HG03457 (cell line): Measurements from ENCODE around the gene GUCA1C.

Experiments used
- ATAC-seq: cut with Tn5 transposase; IDR thresholded peaks from one replicate; pipeline ENCODE4 v1.9.1; 2021; ENCODE audit warnings: moderate number of reproducible peaks; ENCODE audit not compliant: unreplicated experiment

The GUCA1C gene

GRCh38 chr3:108953700-108954099, at the start of gene GUCA1C:
TSS of gene GUCA1C (minus strand) at chr3:108953879. CDS start at chr3:108953762, 117 bp downstream.
- no peak for ATAC-seq

- ATAC-seq: no peak
These were observed 44.8 kb upstream of the GUCA1C start for GRCh38 chr3:108998436-108998835.

- no peak for ATAC-seq
These were observed 32.2 kb upstream of the GUCA1C start for GRCh38 chr3:108985844-108986243.

DNA sequence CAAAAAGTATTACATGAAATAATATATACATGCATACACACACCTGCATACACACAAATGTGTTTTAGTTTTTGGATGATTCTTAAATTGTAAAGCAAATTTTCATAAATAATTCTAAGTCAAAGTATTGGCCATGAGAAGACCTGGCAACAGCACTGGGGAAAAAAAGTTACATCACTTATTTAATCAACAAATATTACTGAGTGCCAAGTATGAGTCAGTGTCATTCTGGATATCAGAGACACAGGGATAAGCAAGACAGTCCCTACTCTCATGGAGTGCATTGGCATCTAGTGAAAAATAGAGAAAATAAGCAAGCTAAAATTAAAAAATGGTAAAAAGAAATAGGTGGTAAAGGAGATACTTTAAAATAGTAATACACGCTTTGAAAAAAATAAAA, 29.4 kb upstream of the GUCA1C start:
- no peak for ATAC-seq

DNA sequence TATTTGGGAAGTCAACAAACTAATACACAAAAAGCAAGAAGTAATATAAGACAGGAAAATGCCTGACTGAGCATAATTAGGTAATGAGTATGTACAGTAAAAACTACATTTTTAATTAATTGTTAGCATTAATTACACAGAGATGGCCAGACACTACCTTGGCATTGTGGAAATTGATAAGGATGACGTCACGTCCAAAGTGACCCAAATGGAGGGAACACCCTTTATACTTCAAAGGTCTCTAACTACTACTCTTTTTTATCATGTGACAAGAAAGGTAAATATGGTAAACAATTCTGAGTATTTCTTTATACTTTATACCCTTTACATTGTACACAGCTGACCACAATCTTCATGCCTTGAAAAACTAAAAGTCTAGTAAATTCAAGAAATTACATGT, 22.4 kb upstream of the GUCA1C start:
- no peak for ATAC-seq

DNA sequence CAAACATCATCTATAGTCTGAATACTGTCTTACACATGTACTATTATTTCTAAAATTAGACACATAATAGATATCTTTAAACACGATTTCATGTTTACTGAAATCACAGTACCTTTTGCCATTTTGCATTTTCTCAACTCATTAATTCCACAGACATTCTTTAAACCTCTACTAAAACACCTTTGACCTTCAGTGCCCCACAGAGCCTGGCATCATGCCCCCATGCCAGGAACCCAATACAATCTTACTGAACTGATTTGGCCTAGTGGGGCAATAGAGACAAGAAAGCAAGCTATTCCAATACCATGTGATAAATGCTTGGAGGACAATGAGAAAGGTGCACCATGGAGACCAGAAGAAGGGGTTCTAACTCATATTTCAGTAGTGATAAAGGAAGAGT, 19.3 kb upstream of the GUCA1C start:
- ATAC-seq: no peak

DNA sequence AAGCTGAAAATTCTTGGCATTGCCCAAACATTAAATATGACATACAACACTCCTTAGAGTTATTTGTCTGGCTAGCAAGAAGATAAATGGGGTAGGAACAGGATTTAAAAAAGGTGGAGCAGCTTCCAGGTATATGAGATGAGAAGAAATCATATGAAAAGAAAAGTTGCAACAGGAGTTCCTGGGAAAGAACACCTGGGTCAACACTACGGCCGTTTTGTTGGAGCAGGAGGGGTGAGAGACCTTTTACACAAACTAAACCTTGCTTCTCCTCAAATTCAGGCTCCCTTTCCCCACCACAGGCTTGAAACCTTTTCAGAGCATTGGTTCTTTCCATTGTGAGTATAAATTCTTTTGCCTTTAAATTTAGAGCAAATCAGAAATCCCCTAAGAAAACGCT, 18.8 kb upstream of the GUCA1C start:
- ATAC-seq: no peak

DNA sequence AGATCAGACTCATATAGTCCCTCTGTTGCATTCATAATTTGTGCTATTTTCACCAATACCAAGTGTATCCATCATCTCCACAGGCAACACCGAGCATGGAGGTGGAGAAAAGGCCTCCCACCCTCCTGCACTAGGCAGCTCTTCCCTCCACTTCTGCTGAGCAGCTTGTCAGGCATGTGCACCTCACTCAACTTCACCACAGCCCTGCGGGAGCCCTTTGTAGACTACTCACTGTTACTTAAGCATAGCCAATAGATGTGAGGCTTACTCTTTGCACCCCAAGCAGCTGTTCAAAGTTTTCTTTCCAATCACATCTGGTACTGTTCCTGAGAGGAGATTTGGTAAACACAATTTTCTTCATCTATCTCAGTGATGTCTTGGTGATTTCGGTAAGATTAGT, 16.9 kb upstream of the GUCA1C start:
- no peak for ATAC-seq

DNA sequence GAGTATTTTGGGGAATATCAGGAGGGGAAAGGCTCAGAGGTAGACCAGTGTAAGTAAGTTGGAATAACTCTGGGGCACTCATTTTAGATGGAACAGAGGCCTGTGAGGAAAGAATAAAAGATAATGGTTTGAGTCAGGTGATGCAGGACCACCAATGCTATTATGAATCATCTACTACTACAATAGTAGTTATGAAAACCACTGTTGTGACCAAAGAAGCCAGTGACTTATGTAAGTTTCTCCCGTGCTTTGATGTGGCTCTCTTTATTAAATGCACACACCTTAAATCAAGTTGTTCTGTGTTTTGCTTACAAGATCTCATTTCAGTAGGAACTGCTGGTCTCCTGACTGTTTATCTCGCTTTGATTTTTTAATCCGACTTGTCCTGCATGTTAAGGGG, 13.1 kb upstream of the GUCA1C start:
- ATAC-seq: no peak

- ATAC-seq: no peak
These were observed 5.3 kb upstream of the GUCA1C start for GRCh38 chr3:108959017-108959416.

- no peak for ATAC-seq
These were observed 469 bp downstream of the GUCA1C start for GRCh38 chr3:108953210-108953609.

GRCh38 chr3:108951820-108952501, 1.7 kb downstream of the GUCA1C start:
- no peak for ATAC-seq

GRCh38 chr3:108947855-108948254, 5.8 kb downstream of the GUCA1C start:
- ATAC-seq: no peak

- no peak for ATAC-seq
These were observed 7.1 kb downstream of the GUCA1C start for GRCh38 chr3:108946292-108947285.

GRCh38 chr3:108940568-108941263, 13.0 kb downstream of the GUCA1C start:
- ATAC-seq: no peak

- no peak for ATAC-seq
These were observed 13.5 kb downstream of the GUCA1C start for GRCh38 chr3:108940166-108940565.

DNA sequence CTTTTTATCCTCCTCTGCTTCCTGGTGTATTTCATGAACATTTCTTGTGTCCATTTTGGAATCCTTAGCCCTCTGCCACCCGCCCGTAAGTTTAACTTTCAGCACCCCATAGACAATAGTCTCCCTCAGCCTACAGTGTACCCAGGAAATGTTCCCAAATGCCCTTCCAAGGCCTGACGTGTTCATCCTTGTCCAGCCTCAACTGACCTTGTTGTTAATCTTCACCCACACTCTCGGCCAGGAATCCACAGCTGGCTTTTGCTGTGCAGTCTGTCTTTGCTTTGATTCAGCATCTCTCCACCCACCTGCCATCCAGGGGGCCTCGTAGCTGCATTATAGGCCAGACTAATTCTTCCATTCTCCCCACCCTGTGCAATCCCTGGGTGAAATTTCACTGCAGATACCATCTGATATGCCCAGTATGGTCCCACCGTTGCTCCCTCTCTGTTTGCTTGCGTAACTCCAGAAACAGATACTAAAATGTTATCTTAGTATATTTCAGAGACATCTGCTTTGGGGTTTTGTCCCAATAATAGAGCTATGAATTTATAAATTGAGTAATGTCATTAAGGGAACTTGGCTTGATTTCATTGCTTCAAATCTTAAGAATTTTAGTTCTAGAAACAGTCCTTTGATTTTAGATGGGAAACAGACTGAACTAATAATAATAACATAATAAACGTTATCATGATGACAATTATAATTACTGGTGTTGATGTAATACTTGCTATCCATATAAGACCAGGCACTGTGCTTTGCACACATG, 16.6 kb downstream of the GUCA1C start:
- ATAC-seq: no peak

DNA sequence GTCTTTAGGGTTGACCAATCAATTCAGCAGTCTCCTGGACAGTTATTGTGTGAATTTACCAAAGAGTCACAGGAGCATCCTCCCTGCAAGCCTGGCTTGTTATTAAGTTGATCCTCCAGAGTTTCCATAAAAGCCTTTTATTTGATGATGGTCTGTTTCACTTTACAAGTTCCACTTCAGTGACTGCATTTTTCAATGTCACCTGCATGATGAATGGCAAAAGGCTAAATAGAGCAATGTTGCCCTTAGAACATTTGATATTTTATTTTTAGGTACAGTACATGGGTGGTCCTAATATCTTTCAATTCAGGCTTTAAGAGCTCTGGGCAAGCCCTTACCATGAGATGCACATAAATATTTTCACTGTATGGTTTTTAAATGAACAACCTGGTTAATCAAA, 22.6 kb downstream of the GUCA1C start:
- ATAC-seq: no peak

DNA sequence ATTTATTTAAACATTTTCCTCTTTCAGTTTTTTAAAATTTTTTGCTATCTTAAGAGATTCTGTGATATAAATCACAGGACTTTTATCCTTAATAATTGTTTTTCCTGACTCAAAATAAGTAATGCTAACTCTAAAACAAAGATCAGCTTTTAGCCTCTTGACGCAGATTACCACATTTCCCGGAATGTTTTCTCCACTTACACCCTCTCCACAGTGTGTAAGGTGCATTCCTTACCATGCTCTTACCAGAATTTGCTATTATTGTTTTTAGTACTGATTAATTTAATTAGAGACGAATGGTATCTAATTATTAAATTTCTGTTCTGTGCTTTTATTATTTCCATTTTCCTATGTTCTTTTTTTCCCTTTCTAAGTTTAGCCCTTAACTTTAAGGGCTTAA, 34.8 kb downstream of the GUCA1C start:
- ATAC-seq: no peak

DNA sequence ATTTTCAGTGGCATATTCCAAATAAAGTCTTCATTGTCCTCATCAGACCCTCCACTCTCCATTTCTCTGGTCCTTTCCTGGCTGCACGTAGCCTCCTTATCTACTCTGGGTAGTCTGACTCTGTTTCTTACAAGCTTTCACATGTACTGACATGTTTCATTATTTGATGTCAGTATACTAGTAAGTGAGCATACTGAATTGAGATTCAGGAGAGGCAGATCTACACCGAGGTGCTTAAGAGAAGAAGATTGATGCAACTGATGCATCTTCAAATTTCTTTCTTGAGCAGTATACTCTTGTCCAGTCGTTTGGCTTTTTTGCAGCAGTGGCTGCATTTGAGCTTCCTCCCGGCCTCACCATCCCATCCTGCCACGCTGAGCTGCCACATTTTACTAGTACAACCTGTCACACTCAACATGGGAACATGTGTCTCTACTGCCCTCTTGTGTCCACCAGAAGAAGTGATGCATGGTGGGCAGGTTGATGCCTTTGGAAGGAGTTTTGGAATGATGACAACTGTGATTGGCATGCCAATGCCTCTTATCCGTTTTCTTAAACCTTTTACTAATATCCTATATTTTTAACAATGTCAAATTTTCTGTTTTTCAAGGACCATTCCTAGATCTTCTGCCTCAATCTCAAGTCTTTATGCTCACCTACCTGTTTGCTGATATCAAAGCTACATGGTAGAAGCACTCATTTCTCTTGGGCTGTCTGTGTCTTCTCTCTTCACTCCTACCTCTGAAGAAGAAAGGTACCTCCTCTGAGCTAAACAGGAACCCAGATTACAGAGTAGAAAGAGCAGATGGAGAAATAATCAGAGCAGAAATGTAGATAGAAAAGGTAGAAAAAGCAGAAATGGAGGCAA, 38.7 kb downstream of the GUCA1C start:
- peak; percentile 87 for ATAC-seq
